ENCODE results near the gene COA6. TPM values are rescaled to one million over a fixed set of nuclear protein-coding genes. Genes with fewer than 3 reads are reported as not detected.

The COA6 gene
- polyA plus RNA-seq (2014; cell fraction: cytosol; rRNA removed), result 38.0 and 49.7 TPM in 2 replicates
- 14.8 and 28.0 TPM in 2 replicates for polyA plus RNA-seq (2014; cell fraction: nucleus; rRNA removed)

- DNase-seq (ENCODE audit: low spot score), result peak; percentile 98
Measured at GRCh38 chr1:234373064-234373958, at the start of gene COA6. Gene COA6, plus strand, starts transcription at chr1:234373456. Its CDS starts 11 bp downstream, at chr1:234373467.

- DNase-seq (ENCODE audit: low spot score), result no peak
Measured at GRCh38 chr1:234324821-234325220, 48.4 kb upstream of the COA6 start.

GRCh38 chr1:234325878-234326496, 47.3 kb upstream of the COA6 start:
- no peak for DNase-seq (ENCODE audit: low spot score)

GRCh38 chr1:234326497-234327366, 46.5 kb upstream of the COA6 start:
- DNase-seq (ENCODE audit: low spot score), result peak; percentile 63

GRCh38 chr1:234327577-234328164, 45.6 kb upstream of the COA6 start:
- DNase-seq (ENCODE audit: low spot score), result no peak

GRCh38 chr1:234330843-234331215, 42.4 kb upstream of the COA6 start:
- no peak for DNase-seq (ENCODE audit: low spot score)

GRCh38 chr1:234331507-234331906, 41.7 kb upstream of the COA6 start:
- DNase-seq (ENCODE audit: low spot score), result no peak

GRCh38 chr1:234336359-234336758, 36.9 kb upstream of the COA6 start:
- no peak for DNase-seq (ENCODE audit: low spot score)

GRCh38 chr1:234337233-234337632, 36.0 kb upstream of the COA6 start:
- no peak for DNase-seq (ENCODE audit: low spot score)

GRCh38 chr1:234340528-234340927, 32.7 kb upstream of the COA6 start:
- no peak for DNase-seq (ENCODE audit: low spot score)

- no peak for DNase-seq (ENCODE audit: low spot score)
Measured at GRCh38 chr1:234342774-234343173, 30.5 kb upstream of the COA6 start.

GRCh38 chr1:234345237-234345636, 28.0 kb upstream of the COA6 start:
- no peak for DNase-seq (ENCODE audit: low spot score)

GRCh38 chr1:234348964-234349363, 24.3 kb upstream of the COA6 start:
- no peak for DNase-seq (ENCODE audit: low spot score)

GRCh38 chr1:234355782-234356510, 17.3 kb upstream of the COA6 start:
- no peak for DNase-seq (ENCODE audit: low spot score)

GRCh38 chr1:234356615-234357269, 16.5 kb upstream of the COA6 start:
- peak; percentile 66 for DNase-seq (ENCODE audit: low spot score)

GRCh38 chr1:234357831-234358230, 15.4 kb upstream of the COA6 start:
- DNase-seq (ENCODE audit: low spot score), result no peak

- DNase-seq (ENCODE audit: low spot score), result no peak
Measured at GRCh38 chr1:234361102-234361603, 12.1 kb upstream of the COA6 start.

- no peak for DNase-seq (ENCODE audit: low spot score)
Measured at GRCh38 chr1:234362558-234362957, 10.7 kb upstream of the COA6 start.

GRCh38 chr1:234368320-234369032, 4.8 kb upstream of the COA6 start:
- no peak for DNase-seq (ENCODE audit: low spot score)

Measured in SK-N-DZ (cell line).